MM.1S (cell line): ENCODE results near the gene LRP10.

Experiments used
- DNase-seq: peaks from one replicate; pipeline ENCODE4 v3.0.0-alpha.2; 2015
- H2AFZ ChIP-seq: fragments of 300-600 bp; sonication (generic); 2 replicates; pipeline ENCODE4 v1.6.0; 2016; ENCODE audit warnings: antibody characterized with exemption, low read length
- H3F3A ChIP-seq: fragments of 300-600 bp; sonication (generic); 2 replicates; pipeline ENCODE4 v1.6.1; 2016; ENCODE audit warnings: mild to moderate bottlenecking, antibody characterized with exemption, low read length, moderate library complexity, mixed read lengths; ENCODE audit not compliant: insufficient read depth
- H3K27ac ChIP-seq: fragments of 300-600 bp; sonication (generic); 2 replicates; pipeline ENCODE4 v1.5.1; 2016; ENCODE audit warnings: mild to moderate bottlenecking, low read length
- H3K27me3 ChIP-seq: fragments of 300-600 bp; sonication (generic); replicated peaks from 2 replicates; pipeline ENCODE4 v1.6.0; 2016; ENCODE audit warnings: low read length; ENCODE audit not compliant: insufficient read depth
- H3K36me3 ChIP-seq: fragments of 300-600 bp; sonication (generic); replicated peaks from 2 replicates; pipeline ENCODE4 v1.6.1; 2016; ENCODE audit warnings: mild to moderate bottlenecking, low read length, mixed read lengths; ENCODE audit not compliant: insufficient read depth
- H3K4me1 ChIP-seq: fragments of 300-600 bp; sonication (generic); 2 replicates; pipeline ENCODE4 v1.6.1; 2016; ENCODE audit warnings: low read length, mixed read lengths
- H3K4me2 ChIP-seq: fragments of 300-600 bp; sonication (generic); 2 replicates; pipeline ENCODE4 v1.6.0; 2016; ENCODE audit warnings: low read depth, low read length
- H3K4me3 ChIP-seq: fragments of 300-600 bp; sonication (generic); 2 replicates; pipeline ENCODE4 v1.5.1; 2016; ENCODE audit warnings: low read length, mixed read lengths
- H3K79me2 ChIP-seq: fragments of 300-600 bp; sonication (generic); 2 replicates; pipeline ENCODE4 v1.6.1; 2016; ENCODE audit warnings: mixed run types, low read length, mixed read lengths
- H3K9ac ChIP-seq: fragments of 300-600 bp; sonication (generic); 2 replicates; pipeline ENCODE4 v1.6.1; 2016; ENCODE audit warnings: low read length, mixed read lengths
- H3K9me2 ChIP-seq: fragments of 300-600 bp; sonication (generic); replicated peaks from 2 replicates; pipeline ENCODE4 v1.6.1; 2016; ENCODE audit warnings: mild to moderate bottlenecking, low read length, mixed read lengths; ENCODE audit not compliant: insufficient read depth
- H3K9me3 ChIP-seq: fragments of 300-600 bp; sonication (generic); replicated peaks from 2 replicates; pipeline ENCODE4 v1.6.1; 2016; ENCODE audit warnings: mild to moderate bottlenecking, low read length, mixed read lengths; ENCODE audit not compliant: insufficient read depth
- H4K20me1 ChIP-seq: fragments of 300-600 bp; sonication (generic); 2 replicates; pipeline ENCODE4 v1.6.1; 2016; ENCODE audit warnings: mild to moderate bottlenecking, low read length, moderate library complexity, mixed read lengths; ENCODE audit not compliant: insufficient read depth
- EZH2 ChIP-seq: fragments of 300-600 bp; sonication (generic); optimal IDR thresholded peaks from 2 replicates; pipeline ENCODE3; 2017; ENCODE audit warnings: low read depth, mild to moderate bottlenecking, antibody characterized with exemption, low read length, mixed read lengths
- EZH2phosphoT487 ChIP-seq: fragments of 300-600 bp; sonication (generic); IDR thresholded peaks from 2 replicates; pipeline ENCODE4 v1.6.1; 2018; ENCODE audit warnings: antibody characterized with exemption, low read length
- TF ChIP-seq, protein P1 (sequence below): fragments of 300-600 bp; sonication (generic); IDR thresholded peaks from 2 replicates; pipeline ENCODE4 v1.5.1; 2016; ENCODE audit warnings: antibody characterized with exemption, low read length, mixed read lengths

LRP10 gene

GRCh38 chr14:22842211-22843122 lies 29.1 kb upstream of the LRP10 start:
- Histone ChIP-seq H3F3A (no peaks in the 10 kb centered on the region), H3K9me3 (no peaks in the 10 kb centered on the region), H3K9ac (no peak overlapping the region), H3K27me3 (0 out of 2 replicates have a peak, but pooled peaks cover 2% of the 10 kb centered on the region), H3K4me1 (no peaks in the 10 kb centered on the region), H3K4me2 (no peak overlapping the region), H2AFZ (no peak overlapping the region), H3K79me2 (no peaks in the 10 kb centered on the region), H3K36me3 (no peaks in the 10 kb centered on the region), H4K20me1 (no peaks in the 10 kb centered on the region), H3K9me2 (no peaks in the 10 kb centered on the region), H3K27ac (no peak overlapping the region), H3K4me3 (no peak overlapping the region)
- no peak for DNase-seq
- TF ChIP-seq EZH2phosphoT487 = no peak
- TF ChIP-seq, protein P1, sequence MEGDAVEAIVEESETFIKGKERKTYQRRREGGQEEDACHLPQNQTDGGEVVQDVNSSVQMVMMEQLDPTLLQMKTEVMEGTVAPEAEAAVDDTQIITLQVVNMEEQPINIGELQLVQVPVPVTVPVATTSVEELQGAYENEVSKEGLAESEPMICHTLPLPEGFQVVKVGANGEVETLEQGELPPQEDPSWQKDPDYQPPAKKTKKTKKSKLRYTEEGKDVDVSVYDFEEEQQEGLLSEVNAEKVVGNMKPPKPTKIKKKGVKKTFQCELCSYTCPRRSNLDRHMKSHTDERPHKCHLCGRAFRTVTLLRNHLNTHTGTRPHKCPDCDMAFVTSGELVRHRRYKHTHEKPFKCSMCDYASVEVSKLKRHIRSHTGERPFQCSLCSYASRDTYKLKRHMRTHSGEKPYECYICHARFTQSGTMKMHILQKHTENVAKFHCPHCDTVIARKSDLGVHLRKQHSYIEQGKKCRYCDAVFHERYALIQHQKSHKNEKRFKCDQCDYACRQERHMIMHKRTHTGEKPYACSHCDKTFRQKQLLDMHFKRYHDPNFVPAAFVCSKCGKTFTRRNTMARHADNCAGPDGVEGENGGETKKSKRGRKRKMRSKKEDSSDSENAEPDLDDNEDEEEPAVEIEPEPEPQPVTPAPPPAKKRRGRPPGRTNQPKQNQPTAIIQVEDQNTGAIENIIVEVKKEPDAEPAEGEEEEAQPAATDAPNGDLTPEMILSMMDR = no peak
- TF ChIP-seq EZH2 = no peak

DNA sequence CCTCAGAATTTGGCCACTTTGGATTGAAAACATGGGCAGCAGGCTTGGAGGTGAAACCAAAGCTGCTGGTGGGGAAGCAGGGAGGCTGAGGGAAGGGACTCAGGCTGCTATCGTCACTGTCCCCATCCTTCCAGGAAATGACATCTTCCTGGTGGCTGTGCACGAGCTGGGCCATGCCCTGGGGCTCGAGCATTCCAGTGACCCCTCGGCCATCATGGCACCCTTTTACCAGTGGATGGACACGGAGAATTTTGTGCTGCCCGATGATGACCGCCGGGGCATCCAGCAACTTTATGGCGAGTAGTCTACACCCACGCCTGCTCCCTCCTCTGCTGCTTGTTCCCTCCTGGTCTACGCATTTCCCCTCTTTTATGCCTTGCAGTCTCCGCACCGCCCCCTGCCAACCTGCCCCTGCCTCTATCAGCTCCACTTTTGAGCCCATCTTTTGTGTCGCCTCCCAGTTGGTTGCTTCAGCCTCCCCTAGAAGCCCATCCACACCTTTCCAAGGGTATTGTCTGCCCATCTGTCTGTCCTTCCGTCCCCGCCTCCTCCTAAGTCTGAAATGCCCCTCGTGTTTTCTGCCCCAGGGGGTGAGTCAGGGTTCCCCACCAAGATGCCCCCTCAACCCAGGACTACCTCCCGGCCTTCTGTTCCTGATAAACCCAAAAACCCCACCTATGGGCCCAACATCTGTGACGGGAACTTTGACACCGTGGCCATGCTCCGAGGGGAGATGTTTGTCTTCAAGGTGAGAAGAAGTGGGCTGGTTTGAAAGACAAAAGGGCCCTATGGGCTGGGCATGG lies 28.2 kb upstream of the LRP10 start:
- Histone ChIP-seq H3K79me2 (no peaks in the 10 kb centered on the region), H3F3A (no peaks in the 10 kb centered on the region), H3K4me2 (no peak overlapping the region), H3K4me1 (no peaks in the 10 kb centered on the region), H3K9ac (no peak overlapping the region), H2AFZ (no peak overlapping the region), H3K36me3 (no peaks in the 10 kb centered on the region), H3K9me3 (no peaks in the 10 kb centered on the region), H3K27me3 (no peaks in the 10 kb centered on the region), H3K27ac (no peak overlapping the region), H3K9me2 (no peaks in the 10 kb centered on the region), H3K4me3 (no peak overlapping the region), H4K20me1 (no peaks in the 10 kb centered on the region)
- DNase-seq = no peak
- TF ChIP-seq EZH2 = no peak
- no peak for TF ChIP-seq EZH2phosphoT487
- TF ChIP-seq, protein P1 = no peak

- Histone ChIP-seq H3K9me3 (no peaks in the 10 kb centered on the region), H3K4me3 (no peak overlapping the region), H3K9ac (no peak overlapping the region), H2AFZ (no peak overlapping the region), H3K9me2 (no peaks in the 10 kb centered on the region), H3K27me3 (no peaks in the 10 kb centered on the region), H4K20me1 (no peaks in the 10 kb centered on the region), H3K79me2 (no peaks in the 10 kb centered on the region), H3K4me1 (no peaks in the 10 kb centered on the region), H3K27ac (no peak overlapping the region), H3K4me2 (no peak overlapping the region), H3K36me3 (no peaks in the 10 kb centered on the region), H3F3A (no peaks in the 10 kb centered on the region)
- DNase-seq = no peak
- TF ChIP-seq EZH2 (no peak), EZH2phosphoT487 (no peak)
- TF ChIP-seq, protein P1 = no peak
Observed at GRCh38 chr14:22844221-22845102, 27.1 kb upstream of the LRP10 start.
